HepG2 (cell line): ENCODE measurements around the gene SRRT. TPM values are rescaled to one million over a fixed set of nuclear protein-coding genes. Genes with fewer than 3 reads are reported as not detected.

ENCODE experiments used
- CENPBD1 ChIP-seq: sonication (generic); formaldehyde crosslinking; IDR thresholded peaks from 2 replicates; pipeline ENCODE4 v1.8.0; 2022; ENCODE audit warnings: missing genetic modification reagents, low read depth, mild to moderate bottlenecking, borderline replicate concordance
- EEA1 ChIP-seq: sonication (generic); formaldehyde crosslinking; IDR thresholded peaks from 2 replicates; pipeline ENCODE4 v1.5.1; 2020; ENCODE audit warnings: mild to moderate bottlenecking, missing genetic modification reagents, borderline replicate concordance
- FUBP1 ChIP-seq: sonication (generic); formaldehyde crosslinking; IDR thresholded peaks from 2 replicates; pipeline ENCODE4 v1.5.1; 2020; ENCODE audit warnings: missing genetic modification reagents, mild to moderate bottlenecking, borderline replicate concordance
- GATA4 ChIP-seq: sonication (generic); IDR thresholded peaks from 2 replicates; pipeline ENCODE4 v1.6.1; 2016; ENCODE audit warnings: antibody characterized with exemption, low read depth, borderline replicate concordance
- GFI1 ChIP-seq: sonication (generic); formaldehyde crosslinking; IDR thresholded peaks from 2 replicates; pipeline ENCODE4 v1.5.0; 2020; ENCODE audit warnings: missing genetic modification reagents, mild to moderate bottlenecking, borderline replicate concordance
- HDAC1 ChIP-seq: sonication (generic); formaldehyde crosslinking; IDR thresholded peaks from 2 replicates; pipeline ENCODE4 v1.5.1; 2020; ENCODE audit warnings: mild to moderate bottlenecking, missing genetic modification reagents
- HNF1B ChIP-seq: sonication (generic); formaldehyde crosslinking; IDR thresholded peaks from 2 replicates; pipeline ENCODE4 v1.5.1; 2020; ENCODE audit warnings: mild to moderate bottlenecking, moderate library complexity, missing genetic modification reagents
- HNF4G ChIP-seq, 2 experiments: sonication (generic) in 1 of 2; formaldehyde crosslinking in 1 of 2; IDR thresholded peaks; 2 replicates each; pipeline versions ENCODE4 v1.4.0 to v1.6.1; 2011 to 2020; ENCODE audit warnings: borderline replicate concordance in 2 of 2, low read depth in 2 of 2, mild to moderate bottlenecking in 2 of 2, low read length in 1 of 2, missing genetic modification reagents in 1 of 2, moderate library complexity in 1 of 2
- KMT2B ChIP-seq: IDR thresholded peaks from 2 replicates; pipeline ENCODE4 v1.6.1; 2016; ENCODE audit warnings: missing genetic modification reagents, missing compliant biosample characterization
- MAFF ChIP-seq: IDR thresholded peaks from 2 replicates; pipeline ENCODE4 v1.6.1; 2011; ENCODE audit warnings: low read depth, low read length, improper control_type of control experiment
- MAFK ChIP-seq, 2 experiments: IDR thresholded peaks in 1 of 2; conservative IDR thresholded peaks in 1 of 2; 2 replicates each; pipeline ENCODE4 v1.6.1; 2011; ENCODE audit warnings: improper control_type of control experiment in 2 of 2, low read length in 2 of 2
- PHF21A ChIP-seq: sonication (generic); formaldehyde crosslinking; IDR thresholded peaks from 2 replicates; pipeline ENCODE4 v1.5.0; 2020; ENCODE audit warnings: mild to moderate bottlenecking, missing genetic modification reagents
- RELA ChIP-seq: sonication (generic); formaldehyde crosslinking; IDR thresholded peaks from 2 replicates; pipeline ENCODE4 v1.4.0; 2020; ENCODE audit warnings: missing genetic modification reagents
- SOX5 ChIP-seq: IDR thresholded peaks from 2 replicates; pipeline ENCODE4 v1.6.1; 2016; ENCODE audit warnings: borderline replicate concordance
- TBX3 ChIP-seq: fragments of 450-650 bp; IDR thresholded peaks from 2 replicates; pipeline ENCODE4 v1.6.1; 2017; ENCODE audit warnings: antibody characterized with exemption, mild to moderate bottlenecking, inconsistent platforms, borderline replicate concordance
- TFAP4 ChIP-seq: sonication (generic); IDR thresholded peaks from 2 replicates; pipeline ENCODE4 v1.6.1; 2016; ENCODE audit warnings: low read depth, borderline replicate concordance
- ZBTB26 ChIP-seq: IDR thresholded peaks from 2 replicates; pipeline ENCODE4 v1.6.1; 2016; ENCODE audit warnings: missing compliant biosample characterization, missing genetic modification reagents, borderline replicate concordance
- ZNF224 ChIP-seq: sonication (generic); formaldehyde crosslinking; IDR thresholded peaks from 2 replicates; pipeline ENCODE4 v1.5.0; 2020; ENCODE audit warnings: mild to moderate bottlenecking, missing genetic modification reagents
- ZNF460 ChIP-seq: sonication (generic); formaldehyde crosslinking; IDR thresholded peaks from 2 replicates; pipeline ENCODE4 v1.5.1; 2020; ENCODE audit warnings: missing genetic modification reagents, mild to moderate bottlenecking, borderline replicate concordance
- ZNF607 ChIP-seq: sonication (generic); formaldehyde crosslinking; IDR thresholded peaks from 2 replicates; pipeline ENCODE4 v1.5.1; 2020; ENCODE audit warnings: missing genetic modification reagents, mild to moderate bottlenecking, borderline replicate concordance
- ZSCAN21 ChIP-seq: sonication (generic); formaldehyde crosslinking; IDR thresholded peaks from 2 replicates; pipeline ENCODE4 v1.8.0; 2022; ENCODE audit warnings: mild to moderate bottlenecking, missing genetic modification reagents, moderate library complexity, borderline replicate concordance
- polyA plus RNA-seq, 8 experiments: library from polyadenylated mRNA; depleted of rRNA in 3 of 8; stranded (reverse) in 7 of 8; unstranded in 1 of 8; fragments of >200 nt; fragmentation: Illumina TruSeq in 4 of 8; extraction: Trizol in 4 of 8; gene quantifications; 2 replicates each; pipeline versions ENCODE4 v1.2.1 to v1.2.3, GENCODE V29; 2011 to 2016; ENCODE audit warnings: low read depth in 4 of 8, missing spikeins in 1 of 8, mixed read lengths in 1 of 8; ENCODE audit not compliant: insufficient read depth in 1 of 8
- total RNA-seq, 5 experiments: library from RNA; depleted of rRNA; stranded (reverse); fragments of >200 nt; fragmentation: Illumina TruSeq; extraction: Trizol; gene quantifications; 2 replicates each; pipeline ENCODE4 v1.2.3, GENCODE V29; 2016; ENCODE audit warnings: low read depth in 1 of 5
- TF ChIP-seq, protein P1 (sequence below): IDR thresholded peaks from 2 replicates; pipeline ENCODE4 v1.6.1; 2018; ENCODE audit warnings: missing genetic modification reagents

The SRRT gene
- total and polyA plus RNA-seq, 2 of the 13 experiments (the other 11 are each of a cell fraction or from before 2014, with no cell fraction given): 26.2 to 106 TPM

DNA sequence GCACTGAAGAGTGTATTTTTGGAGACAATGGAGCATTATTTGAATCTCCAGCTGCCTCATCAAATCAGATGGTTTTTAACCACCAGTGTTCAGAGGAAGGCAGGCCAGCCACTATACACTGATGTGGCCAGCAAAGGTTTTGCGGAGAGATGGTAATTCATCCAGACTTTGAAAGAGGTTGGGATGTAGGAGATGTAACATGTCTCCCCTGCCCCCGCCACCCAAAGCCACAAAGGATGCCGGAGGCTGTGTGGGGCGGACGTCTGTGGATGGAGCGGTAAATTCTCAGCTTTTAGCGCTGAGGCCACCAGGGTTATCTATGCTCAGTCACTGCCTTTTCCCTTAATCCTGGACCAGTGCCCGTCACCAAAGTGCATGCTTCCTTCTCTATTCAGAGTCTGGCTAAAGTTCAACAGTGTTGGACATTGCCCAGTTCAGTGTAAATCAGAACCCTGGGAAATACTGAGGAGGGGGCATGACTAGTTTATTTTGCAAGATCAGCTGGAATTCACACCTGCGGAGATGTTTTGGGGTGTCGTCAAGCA is 11.4 kb upstream of the SRRT start (continued):
- no peak for TF ChIP-seq FUBP1 (CRISPR knock-in tag)
- no peak for TF ChIP-seq TBX3
- peak; percentile 59; the same call in 1 of the 2 replicates for TF ChIP-seq HNF1B (CRISPR knock-in tag)
- TF ChIP-seq PHF21A (CRISPR knock-in tag): peak; percentile 77
- 0 out of 2 replicates have a peak, but pooled peaks have one; percentile 39 for TF ChIP-seq TFAP4
- TF ChIP-seq, protein P1, sequence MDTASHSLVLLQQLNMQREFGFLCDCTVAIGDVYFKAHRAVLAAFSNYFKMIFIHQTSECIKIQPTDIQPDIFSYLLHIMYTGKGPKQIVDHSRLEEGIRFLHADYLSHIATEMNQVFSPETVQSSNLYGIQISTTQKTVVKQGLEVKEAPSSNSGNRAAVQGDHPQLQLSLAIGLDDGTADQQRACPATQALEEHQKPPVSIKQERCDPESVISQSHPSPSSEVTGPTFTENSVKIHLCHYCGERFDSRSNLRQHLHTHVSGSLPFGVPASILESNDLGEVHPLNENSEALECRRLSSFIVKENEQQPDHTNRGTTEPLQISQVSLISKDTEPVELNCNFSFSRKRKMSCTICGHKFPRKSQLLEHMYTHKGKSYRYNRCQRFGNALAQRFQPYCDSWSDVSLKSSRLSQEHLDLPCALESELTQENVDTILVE (CRISPR knock-in tag): no peak
- no peak for TF ChIP-seq ZBTB26 (CRISPR knock-in tag)
- TF ChIP-seq ZNF224 (CRISPR knock-in tag): no peak
- TF ChIP-seq HNF4G (IDR thresholded peaks at IDR 0.05; ENCODE audit: borderline replicate concordance, low read depth, low read length): peak; percentile 70
- no peak for TF ChIP-seq HNF4G (CRISPR knock-in tag; IDR thresholded peaks at IDR 0.05; ENCODE audit: borderline replicate concordance, low read depth)
- TF ChIP-seq ZNF460 (CRISPR knock-in tag): no peak
- no peak for TF ChIP-seq ZSCAN21 (CRISPR knock-in tag)
- TF ChIP-seq HDAC1 (CRISPR knock-in tag): peak; percentile 25; the same call in 1 of the 2 replicates
- no peak for TF ChIP-seq CENPBD1 (CRISPR knock-in tag)
- TF ChIP-seq SOX5 (CRISPR knock-in tag): no peak
- peak; percentile 91 to 92 for TF ChIP-seq MAFK (conservative IDR thresholded peaks at IDR 0.05 in 1 of 2, IDR thresholded peaks at IDR 0.05 in 1 of 2; ENCODE audit: low read length in 2 of 2)
- no peak for TF ChIP-seq RELA (CRISPR knock-in tag)
- peak; percentile 88 for TF ChIP-seq MAFF
- no peak for TF ChIP-seq EEA1
- TF ChIP-seq GATA4: no peak
- peak; percentile 37; the same call in 1 of the 2 replicates for TF ChIP-seq ZNF607 (CRISPR knock-in tag)
- TF ChIP-seq GFI1: peak; percentile 93
- TF ChIP-seq KMT2B: no peak
